Activated CD8-positive, alpha-beta memory T cell treated with anti-CD3 and anti-CD28 coated beads for 4 hours (primary cell): Measurements from ENCODE around the gene LIN7C.

Source experiments
- DNase-seq, 2 donors: peaks; one replicate each; pipeline ENCODE4 v3.0.0-alpha.2; 2020; ENCODE audit warnings: low read depth in 2 of 2

The LIN7C gene

DNA sequence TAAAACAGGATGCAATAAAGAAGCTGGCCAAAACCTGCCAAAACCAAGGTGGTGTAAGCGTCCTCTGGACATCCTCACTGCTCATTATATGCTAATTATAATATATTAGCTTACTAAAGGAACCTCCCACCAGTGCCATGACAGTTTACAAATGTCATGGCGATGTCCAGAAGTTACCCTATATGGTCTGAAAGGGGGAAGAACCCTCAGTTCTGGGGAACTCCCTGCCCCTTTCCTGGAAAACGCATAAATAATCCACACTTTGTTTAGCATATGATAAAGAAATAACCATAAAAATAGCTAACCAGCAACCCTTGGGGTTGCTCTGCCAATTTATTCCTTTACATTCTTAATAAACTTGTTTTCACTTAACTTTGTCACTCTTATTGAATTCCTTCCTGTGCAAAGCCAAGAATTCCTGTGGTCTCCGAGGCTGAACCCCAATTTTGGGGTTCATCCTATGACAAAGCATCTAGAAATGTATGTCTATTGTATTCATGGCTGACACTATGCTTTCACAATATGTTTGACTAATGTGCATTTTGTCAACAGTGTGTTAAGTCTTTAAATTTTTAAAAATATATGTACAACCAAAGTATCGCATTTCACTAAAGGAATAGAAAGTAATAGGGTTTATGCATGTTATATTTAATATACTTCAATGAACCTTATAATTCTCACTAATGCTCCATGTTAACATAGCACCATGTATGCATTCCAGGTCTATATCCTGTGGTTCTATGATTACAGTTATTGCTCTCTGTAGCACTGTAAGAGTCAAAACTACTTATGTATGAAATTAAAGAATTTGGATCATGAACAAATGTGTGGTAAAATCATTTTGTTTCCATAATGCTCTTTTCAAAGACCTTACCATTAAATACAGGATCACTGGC lies 59.0 kb downstream of the LIN7C start:
- DNase-seq: no peak

DNA sequence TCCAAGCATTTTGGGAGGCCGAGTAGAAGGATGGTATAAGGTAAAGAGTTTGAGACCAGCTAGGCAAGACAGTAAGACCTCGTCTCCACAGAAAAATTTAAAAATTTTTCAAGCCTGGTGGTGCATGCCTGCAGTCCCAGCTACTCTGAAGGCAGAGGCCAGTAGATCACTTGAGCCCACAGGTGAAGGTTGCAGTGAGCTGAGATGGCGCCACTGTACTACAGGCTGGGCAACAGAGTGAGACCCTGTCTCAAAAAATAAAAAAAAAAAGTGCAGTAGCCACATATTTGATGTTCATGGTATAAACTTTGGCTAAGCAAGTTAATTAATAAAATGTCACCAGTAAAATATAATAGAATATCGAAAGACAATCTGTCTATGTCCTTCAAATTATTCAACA lies 60.9 kb downstream of the LIN7C start:
- DNase-seq: no peak

DNA sequence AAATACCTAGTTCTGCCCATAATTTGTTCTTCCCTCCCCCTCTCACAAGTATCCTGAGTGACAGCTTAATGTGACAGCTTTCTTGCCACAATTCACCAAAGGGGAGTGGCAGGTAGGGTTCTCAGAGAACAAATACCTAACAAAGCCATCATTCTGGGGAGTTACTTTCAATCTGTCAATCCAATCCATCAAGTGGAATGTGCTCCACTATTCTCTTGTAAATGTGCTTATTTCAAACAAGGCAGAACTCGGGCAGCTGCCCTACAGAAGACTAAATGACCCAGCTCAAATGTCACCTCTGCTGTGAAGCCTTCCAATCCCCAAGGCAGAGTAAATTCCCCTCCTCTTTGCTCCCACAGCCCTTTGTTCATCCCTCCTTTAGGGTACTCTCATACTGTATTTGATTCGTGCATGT lies 61.8 kb downstream of the LIN7C start:
- no peak for DNase-seq
